SJSA1 (cell line): Measurements from ENCODE around the gene ABI2. TPM values are rescaled to one million over a fixed set of nuclear protein-coding genes. Genes with fewer than 3 reads are reported as not detected.

Source experiments
- DNase-seq, 2 experiments: peaks; one replicate each; pipeline ENCODE4 v3.0.0-alpha.2; 2015 to 2020; ENCODE audit warnings: low spot score in 2 of 2, low read depth in 1 of 2
- H3K27ac ChIP-seq: fragments of 250-450 bp; sonication (Bioruptor Pico); 2 replicates; pipeline ENCODE4 v1.5.1; 2020; ENCODE audit warnings: mild to moderate bottlenecking, moderate library complexity
- H3K27me3 ChIP-seq: fragments of 250-450 bp; sonication (Bioruptor Pico); replicated peaks from 2 replicates; pipeline ENCODE4 v1.5.1; 2020; ENCODE audit warnings: mild to moderate bottlenecking, moderate library complexity
- H3K36me3 ChIP-seq: fragments of 250-450 bp; sonication (Bioruptor Pico); 2 replicates; pipeline ENCODE4 v1.5.1; 2020; ENCODE audit warnings: mild to moderate bottlenecking
- H3K4me1 ChIP-seq: fragments of 250-450 bp; sonication (Bioruptor Pico); replicated peaks from 2 replicates; pipeline ENCODE4 v1.6.1; 2021; ENCODE audit warnings: mild to moderate bottlenecking
- H3K4me3 ChIP-seq: fragments of 250-450 bp; sonication (Bioruptor Pico); 2 replicates; pipeline ENCODE4 v1.5.1; 2020; ENCODE audit warnings: mild to moderate bottlenecking
- H3K9me3 ChIP-seq: fragments of 250-450 bp; sonication (Bioruptor Pico); replicated peaks from 2 replicates; pipeline ENCODE4 v1.5.1; 2020; ENCODE audit warnings: mild to moderate bottlenecking
- total RNA-seq: library from RNA; depleted of rRNA; stranded (reverse); fragments of >200 nt; shearing (Covaris generic); gene quantifications from 2 replicates; pipeline ENCODE4 v1.2.3, GENCODE V29; 2014; rRNA removed

The ABI2 gene
- total RNA-seq, 1 experiment from 2014 or later, result 54.8 TPM

- Histone ChIP-seq H3K4me3 (no peak overlapping the region), H3K27ac (no peak overlapping the region), H3K36me3 (peaks cover 49% of the 10 kb centered on the region), H3K27me3 (no peaks in the 10 kb centered on the region), H3K9me3 (no peaks in the 10 kb centered on the region), H3K4me1 (no peaks in the 10 kb centered on the region)
- DNase-seq, result no peak
Observed at GRCh38 chr2:203490391-203490790, 162.2 kb downstream of the ABI2 start.

DNA sequence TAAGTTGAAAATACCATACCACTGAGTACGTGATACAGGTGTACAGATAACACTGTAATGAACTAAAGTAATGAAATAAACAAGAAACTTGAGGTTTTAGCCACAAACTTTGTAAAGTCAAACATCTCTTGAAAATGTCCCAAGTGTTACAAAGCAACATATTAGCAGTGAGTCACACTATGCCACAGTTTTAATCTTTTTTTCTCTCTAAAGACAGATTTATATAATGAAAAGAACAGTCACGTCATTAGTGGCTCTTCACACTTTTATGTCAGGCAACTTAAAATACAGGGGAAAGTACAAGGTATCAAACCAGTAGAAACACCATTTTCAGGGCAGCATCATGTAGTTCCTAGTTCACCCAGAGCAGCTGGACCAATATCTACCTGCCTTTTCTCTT is 164.8 kb downstream of the ABI2 start:
- no peaks in the 10 kb centered on the region for H3K27me3 ChIP-seq
- H3K27ac ChIP-seq, result no peak overlapping the region
- H3K9me3 ChIP-seq, result no peaks in the 10 kb centered on the region
- peaks cover 46% of the 10 kb centered on the region for H3K36me3 ChIP-seq
- H3K4me1 ChIP-seq, result no peaks in the 10 kb centered on the region
- no peak for DNase-seq
- H3K4me3 ChIP-seq, result no peak overlapping the region

Other genes starting within 250 kb of the ABI2 start
- 22.2 and 27.2 TPM in 2 replicates for gene CYP20A1, start 89.4 kb upstream of the ABI2 start, total RNA-seq
- 15.4 and 45.7 TPM in 2 replicates for gene RAPH1, start 206.9 kb downstream of the ABI2 start, total RNA-seq